IMR-90 (cell line): ENCODE results near the gene NNT. TPM values are rescaled to one million over a fixed set of nuclear protein-coding genes. Genes with fewer than 3 reads are reported as not detected.

Experiments
- ATAC-seq: fragments of 200-7000 bp; cut with Tn5 transposase; 2 replicates; pipeline ENCODE4 v1.9.1; 2020; ENCODE audit warnings: low read depth, mild to moderate bottlenecking, moderate library complexity
- BruUV-seq: library from RNA; stranded (reverse); fragments of 400-500 nt; replicated peaks from 2 replicates; lab custom pipeline; 2021; lab: Mats Ljungman, UMichigan
- CTCF ChIA-PET: fragments of 300-600 bp; formaldehyde crosslinking; extraction: SDS; loops from one replicate; lab custom pipeline; 2021; ENCODE audit warnings: antibody characterized with exemption; lab: Yijun Ruan, JAX
- POLR2A ChIA-PET: fragments of 300-600 bp; sonication (Branson Sonifier 250); formaldehyde crosslinking; loops from one replicate; lab custom pipeline; 2022; ENCODE audit warnings: antibody characterized with exemption; ENCODE audit not compliant: unreplicated experiment; lab: Charles Lee
- DNase-seq: peaks from one replicate; pipeline ENCODE4 v3.0.0; 2013
- H2AFZ ChIP-seq: replicated peaks from 2 replicates; pipeline ENCODE3; 2013; ENCODE audit warnings: low read length, mild to moderate bottlenecking; ENCODE audit not compliant: poor library complexity
- H2AK5ac ChIP-seq: 2 replicates; pipeline ENCODE4 v1.6.1; 2013; ENCODE audit warnings: low read depth, low read length, inconsistent platforms
- H2AK9ac ChIP-seq: replicated peaks from 2 replicates; pipeline ENCODE3; 2013; ENCODE audit warnings: mild to moderate bottlenecking, low read depth, low read length, moderate library complexity; ENCODE audit not compliant: poor library complexity
- H2BK120ac ChIP-seq: 2 replicates; pipeline ENCODE4 v1.6.1; 2013; ENCODE audit warnings: low read depth, low read length, inconsistent platforms
- H2BK15ac ChIP-seq: 3 replicates; pipeline ENCODE4 v1.6.1; 2013; ENCODE audit warnings: low read depth, low read length, inconsistent platforms
- H2BK20ac ChIP-seq: 2 replicates; pipeline ENCODE4 v1.6.1; 2013; ENCODE audit warnings: low read depth, mild to moderate bottlenecking, inconsistent platforms, low read length, moderate library complexity
- H2BK5ac ChIP-seq: 2 replicates; pipeline ENCODE4 v1.6.1; 2013; ENCODE audit warnings: mild to moderate bottlenecking, low read depth, low read length, inconsistent platforms; ENCODE audit not compliant: poor library complexity, severe bottlenecking
- H3K14ac ChIP-seq: replicated peaks from 2 replicates; pipeline ENCODE4 v1.6.1; 2013; ENCODE audit warnings: low read depth, low read length, inconsistent platforms
- H3K18ac ChIP-seq: 2 replicates; pipeline ENCODE4 v1.6.1; 2013; ENCODE audit warnings: low read depth, low read length, control low read depth
- H3K23ac ChIP-seq: 2 replicates; pipeline ENCODE4 v1.6.1; 2013; ENCODE audit warnings: low read depth, low read length, inconsistent platforms
- H3K27ac ChIP-seq: 2 replicates; pipeline ENCODE4 v1.5.1; 2013; ENCODE audit warnings: mild to moderate bottlenecking, control low read depth, low read length; ENCODE audit not compliant: insufficient read depth
- H3K27me3 ChIP-seq: 2 replicates; pipeline ENCODE4 v1.6.1; 2013; ENCODE audit warnings: low read length; ENCODE audit not compliant: control insufficient read depth, insufficient read depth
- H3K36me3 ChIP-seq: 2 replicates; pipeline ENCODE4 v1.6.1; 2013; ENCODE audit warnings: low read length, mixed read lengths; ENCODE audit not compliant: control insufficient read depth, insufficient read depth
- H3K4ac ChIP-seq: 2 replicates; pipeline ENCODE4 v1.6.1; 2013; ENCODE audit warnings: low read depth, low read length, inconsistent platforms
- H3K4me1 ChIP-seq: 2 replicates; pipeline ENCODE4 v1.6.1; 2013; ENCODE audit warnings: low read length, mixed read lengths; ENCODE audit not compliant: control insufficient read depth, insufficient read depth
- H3K4me2 ChIP-seq: 2 replicates; pipeline ENCODE4 v1.6.1; 2013; ENCODE audit warnings: low read depth, mild to moderate bottlenecking, control low read depth, low read length, moderate library complexity
- H3K4me3 ChIP-seq: 2 replicates; pipeline ENCODE4 v1.5.1; 2013; ENCODE audit warnings: low read depth, mild to moderate bottlenecking, control low read depth, low read length, moderate library complexity; ENCODE audit not compliant: insufficient read depth
- H3K56ac ChIP-seq: 2 replicates; pipeline ENCODE4 v1.6.1; 2013; ENCODE audit warnings: low read length, inconsistent platforms; ENCODE audit not compliant: insufficient read depth; ENCODE audit errors: extremely low read depth
- H3K79me1 ChIP-seq, 2 experiments: 2 replicates each; pipeline ENCODE4 v1.6.1; 2013; ENCODE audit warnings: low read length in 2 of 2, inconsistent platforms in 1 of 2, low read depth in 1 of 2
- H3K9ac ChIP-seq: 2 replicates; pipeline ENCODE4 v1.6.1; 2013; ENCODE audit warnings: low read depth, low read length, control low read depth
- H3K9me1 ChIP-seq: 2 replicates; pipeline ENCODE4 v1.6.1; 2013; ENCODE audit warnings: low read length, inconsistent platforms; ENCODE audit not compliant: insufficient read depth
- H3K9me3 ChIP-seq: 2 replicates; pipeline ENCODE4 v1.6.1; 2013; ENCODE audit warnings: low read length; ENCODE audit not compliant: control insufficient read depth, insufficient read depth
- H4K20me1 ChIP-seq: 2 replicates; pipeline ENCODE4 v1.6.1; 2013; ENCODE audit warnings: low read length, inconsistent platforms; ENCODE audit not compliant: insufficient read depth
- H4K5ac ChIP-seq: 2 replicates; pipeline ENCODE4 v1.6.1; 2013; ENCODE audit warnings: mild to moderate bottlenecking, low read depth, low read length, control low read depth
- H4K8ac ChIP-seq, 2 experiments: 2 replicates each; pipeline ENCODE4 v1.6.1; 2013; ENCODE audit warnings: low read depth in 2 of 2, low read length in 2 of 2, control low read depth in 1 of 2, inconsistent platforms in 1 of 2
- H4K91ac ChIP-seq: 2 replicates; pipeline ENCODE4 v1.6.1; 2013; ENCODE audit warnings: low read depth, low read length, inconsistent platforms; ENCODE audit not compliant: insufficient read depth
- BHLHE40 ChIP-seq: fragments of 150-350 bp; IDR thresholded peaks from 2 replicates; pipeline ENCODE4 v1.6.1; 2016; ENCODE audit warnings: mild to moderate bottlenecking, low read depth, low read length
- CEBPB ChIP-seq: IDR thresholded peaks from 2 replicates; pipeline ENCODE4 v1.6.1; 2012; ENCODE audit warnings: low read depth, low read length, improper control_type of control experiment
- CHD1 ChIP-seq: IDR thresholded peaks from 2 replicates; pipeline ENCODE4 v1.6.1; 2012; ENCODE audit warnings: low read depth, low read length, improper control_type of control experiment
- CTCF ChIP-seq: conservative IDR thresholded peaks from 2 replicates; pipeline ENCODE4 v1.5.1; 2012; ENCODE audit warnings: mild to moderate bottlenecking, low read depth, low read length, improper control_type of control experiment
- ELK1 ChIP-seq: fragments of 150-350 bp; IDR thresholded peaks from 2 replicates; pipeline ENCODE4 v1.6.1; 2016; ENCODE audit warnings: low read depth, mild to moderate bottlenecking, low read length, moderate library complexity, borderline replicate concordance
- FOS ChIP-seq: fragments of 150-350 bp; IDR thresholded peaks from 2 replicates; pipeline ENCODE4 v1.6.1; 2016; ENCODE audit warnings: low read depth, low read length
- MAFK ChIP-seq: IDR thresholded peaks from 2 replicates; pipeline ENCODE4 v1.6.1; 2012; ENCODE audit warnings: low read depth, low read length, improper control_type of control experiment
- MAZ ChIP-seq: IDR thresholded peaks from 2 replicates; pipeline ENCODE4 v1.6.1; 2012; ENCODE audit warnings: low read depth, mild to moderate bottlenecking, low read length, improper control_type of control experiment, moderate library complexity, borderline replicate concordance
- MXI1 ChIP-seq: IDR thresholded peaks from 2 replicates; pipeline ENCODE4 v1.6.1; 2012; ENCODE audit warnings: low read depth, mild to moderate bottlenecking, low read length, moderate library complexity, borderline replicate concordance
- NFE2L2 ChIP-seq: fragments of 150-350 bp; IDR thresholded peaks from 2 replicates; pipeline ENCODE4 v1.6.1; 2016; ENCODE audit warnings: low read depth, mild to moderate bottlenecking, low read length
- POLR2A ChIP-seq: IDR thresholded peaks from 2 replicates; pipeline ENCODE4 v1.6.1; 2012; ENCODE audit warnings: mild to moderate bottlenecking, low read depth, low read length
- RAD21 ChIP-seq: IDR thresholded peaks from 2 replicates; pipeline ENCODE4 v1.6.1; 2012; ENCODE audit warnings: low read length, improper control_type of control experiment
- RCOR1 ChIP-seq: IDR thresholded peaks from 2 replicates; pipeline ENCODE4 v1.6.1; 2012; ENCODE audit warnings: mild to moderate bottlenecking, low read length, improper control_type of control experiment; ENCODE audit not compliant: insufficient replicate concordance
- RFX5 ChIP-seq: IDR thresholded peaks from 2 replicates; pipeline ENCODE4 v1.8.0; 2012; ENCODE audit warnings: low read depth, mild to moderate bottlenecking, low read length, moderate library complexity
- SMC3 ChIP-seq: fragments of 150-350 bp; IDR thresholded peaks from 2 replicates; pipeline ENCODE4 v1.6.1; 2016; ENCODE audit warnings: low read depth, mild to moderate bottlenecking, antibody characterized with exemption, low read length, moderate library complexity
- USF2 ChIP-seq: fragments of 150-350 bp; IDR thresholded peaks from 2 replicates; pipeline ENCODE4 v1.6.1; 2017; ENCODE audit warnings: mild to moderate bottlenecking, antibody characterized with exemption, low read length, low read depth
- WGBS, 2 experiments: methylation state at CpG; one replicate each; pipeline versions ENCODE4 v1.1.5 to v1.1.7; 2013; ENCODE audit warnings: missing lambda C conversion rate in 2 of 2; ENCODE audit not compliant: insufficient read length in 1 of 2; ENCODE audit errors: extremely low coverage in 2 of 2; 5-methylcytosine and 5-hydroxymethylcytosine counted together
- dilution Hi-C: fragments of 300-500 bp; cut with HindIII; formaldehyde crosslinking; loops from one replicate; pipeline ENCODE4 v1.14.3; 2018; ENCODE audit warnings: low sequenced_read_pairs; ENCODE audit not compliant: unreplicated experiment
- in situ Hi-C: fragments of 300-500 bp; cut with MboI; formaldehyde crosslinking; loops from 3 replicates; pipeline ENCODE4 v1.14.3; 2019; ENCODE audit warnings: low sequenced_read_pairs, inconsistent platforms, mixed read lengths
- intact Hi-C: fragments of 100-400 bp; cut with micrococcal nuclease; formaldehyde crosslinking; loops from 2 replicates; pipeline ENCODE4 v1.10.0; 2022
- polyA plus RNA-seq, 3 experiments: library from polyadenylated mRNA; depleted of rRNA; stranded (reverse); fragments of >200 nt; gene quantifications; 2 replicates each; pipeline ENCODE4 v1.2.3, GENCODE V29; 2012; ENCODE audit warnings: low replicate concordance in 1 of 3
- total RNA-seq: library from RNA; depleted of rRNA; stranded (reverse); fragments of >200 nt; gene quantifications from 2 replicates; pipeline ENCODE4 v1.2.3, GENCODE V29; 2012

NNT gene
- total and polyA plus RNA-seq, 2 of the 4 experiments (the other 2 are of a cell fraction) = 23.1 to 57.2 TPM

GRCh38 chr5:43589310-43589709, 13.7 kb upstream of the NNT start:
- no peak overlapping the region for H2AK5ac ChIP-seq
- H3K9ac ChIP-seq = no peak overlapping the region
- no peaks in the 10 kb centered on the region for H3K79me1 ChIP-seq
- in situ Hi-C loops = no loop called here
- no peak for DNase-seq
- POLR2A ChIA-PET = no interaction called here
- H3K36me3 ChIP-seq = no peaks in the 10 kb centered on the region
- no peak overlapping the region for H2AFZ ChIP-seq
- no peak overlapping the region for H3K56ac ChIP-seq
- no peak overlapping the region for H4K5ac ChIP-seq
- H3K4ac ChIP-seq = no peak overlapping the region
- no peak overlapping the region for H3K4me2 ChIP-seq
- no peak; the same call in 1 of the 2 replicates for TF ChIP-seq NFE2L2
- TF ChIP-seq CHD1 = no peak
- TF ChIP-seq POLR2A = no peak
- no peak for TF ChIP-seq CTCF
- no peak for TF ChIP-seq SMC3
- TF ChIP-seq CEBPB = no peak
- no peak for TF ChIP-seq RCOR1
- TF ChIP-seq USF2 = no peak
- TF ChIP-seq ELK1 = no peak
- TF ChIP-seq RFX5 = no peak
- TF ChIP-seq MXI1 = no peak
- no peak for TF ChIP-seq BHLHE40
- no peak for TF ChIP-seq FOS
- TF ChIP-seq RAD21 = no peak
- TF ChIP-seq MAFK = no peak
- TF ChIP-seq MAZ = no peak
- H3K23ac ChIP-seq = no peak overlapping the region
- dilution Hi-C loops = no loop called here
- H2BK5ac ChIP-seq = no peak overlapping the region
- no peak overlapping the region for H2BK15ac ChIP-seq
- H4K20me1 ChIP-seq = no peaks in the 10 kb centered on the region
- H3K9me1 ChIP-seq = no peaks in the 10 kb centered on the region
- no TSS peak for BruUV-seq
- H3K4me3 ChIP-seq = no peak overlapping the region
- no peak overlapping the region for H2BK20ac ChIP-seq
- H2AK9ac ChIP-seq = no peak overlapping the region
- WGBS, 2 experiments = no CpG with 5 or more reads among the region's 1 CpG
- H3K27ac ChIP-seq = no peak overlapping the region
- H3K14ac ChIP-seq = no peak overlapping the region
- H2BK120ac ChIP-seq = no peak overlapping the region
- H4K8ac ChIP-seq = no peak overlapping the region
- H4K91ac ChIP-seq = no peak overlapping the region
- no peak for ATAC-seq
- CTCF ChIA-PET = interaction anchor here (0.7 kb wide), 1 partner anchor 25 kb away, joined by 3 read pairs; no protein-coding TSS in a partner anchor
- H3K9me3 ChIP-seq = no peaks in the 10 kb centered on the region
- H3K18ac ChIP-seq = no peak overlapping the region
- H3K4me1 ChIP-seq = no peaks in the 10 kb centered on the region
- intact Hi-C loops = no loop called here
- H3K27me3 ChIP-seq = no peaks in the 10 kb centered on the region
